Panc1 (cell line): ENCODE results near the gene ITPR3.

Experiments used
- CTCF ChIP-seq: fragments of 450-650 bp; IDR thresholded peaks from 2 replicates; pipeline ENCODE4 v1.5.1; 2017; ENCODE audit warnings: mild to moderate bottlenecking
- REST ChIP-seq, 2 experiments: IDR thresholded peaks; 2 replicates each; pipeline ENCODE4 v1.6.1; 2011 to 2012; ENCODE audit warnings: low read depth in 2 of 2, control low read depth in 1 of 2, low read length in 1 of 2, mild to moderate bottlenecking in 1 of 2, moderate library complexity in 1 of 2; ENCODE audit not compliant: insufficient read depth in 1 of 2

GRCh38 chr6:33597551-33598322, 23.4 kb upstream of the ITPR3 start:
- TF ChIP-seq REST (IDR thresholded peaks at IDR 0.05; ENCODE audit: insufficient read depth in 1 of 2, low read depth in 2 of 2, low read length in 1 of 2) (no peak), CTCF (no peak)
